ENCODE data around the gene LHFPL2.

The LHFPL2 gene

GRCh38 chr5:78618303-78618702 is 30.3 kb downstream of the LHFPL2 start:
- DNase-seq (ENCODE audit: low spot score), result no peak

GRCh38 chr5:78615697-78616096 is 32.9 kb downstream of the LHFPL2 start:
- no peak for DNase-seq (ENCODE audit: low spot score)

- no peak for DNase-seq (ENCODE audit: low spot score)
Measured at GRCh38 chr5:78614816-78615215, 33.8 kb downstream of the LHFPL2 start.

GRCh38 chr5:78613756-78614155 is 34.8 kb downstream of the LHFPL2 start:
- no peak for DNase-seq (ENCODE audit: low spot score)

GRCh38 chr5:78613151-78613533 is 35.4 kb downstream of the LHFPL2 start:
- DNase-seq (ENCODE audit: low spot score), result no peak

- DNase-seq (ENCODE audit: low spot score), result no peak
Measured at GRCh38 chr5:78612227-78613150, 36.1 kb downstream of the LHFPL2 start.

GRCh38 chr5:78611126-78611605 is 37.4 kb downstream of the LHFPL2 start:
- DNase-seq (ENCODE audit: low spot score), result no peak

- DNase-seq (ENCODE audit: low spot score), result no peak
Measured at GRCh38 chr5:78610636-78611035, 37.9 kb downstream of the LHFPL2 start.

GRCh38 chr5:78610163-78610583 is 38.4 kb downstream of the LHFPL2 start:
- DNase-seq (ENCODE audit: low spot score), result peak; percentile 77

GRCh38 chr5:78607864-78608263 is 40.7 kb downstream of the LHFPL2 start:
- DNase-seq (ENCODE audit: low spot score), result no peak

- no peak for DNase-seq (ENCODE audit: low spot score)
Measured at GRCh38 chr5:78606241-78606640, 42.3 kb downstream of the LHFPL2 start.

GRCh38 chr5:78605611-78606010 is 43.0 kb downstream of the LHFPL2 start:
- no peak for DNase-seq (ENCODE audit: low spot score)

GRCh38 chr5:78604689-78605285 is 43.8 kb downstream of the LHFPL2 start:
- DNase-seq (ENCODE audit: low spot score), result no peak

GRCh38 chr5:78603636-78604175 is 44.9 kb downstream of the LHFPL2 start:
- DNase-seq (ENCODE audit: low spot score), result no peak

GRCh38 chr5:78602400-78602799 is 46.2 kb downstream of the LHFPL2 start:
- no peak for DNase-seq (ENCODE audit: low spot score)

- DNase-seq (ENCODE audit: low spot score), result no peak
Measured at GRCh38 chr5:78601559-78602314, 46.8 kb downstream of the LHFPL2 start.

- DNase-seq (ENCODE audit: low spot score), result peak; percentile 55
Measured at GRCh38 chr5:78600687-78601414, 47.7 kb downstream of the LHFPL2 start.

- no peak for DNase-seq (ENCODE audit: low spot score)
Measured at GRCh38 chr5:78598973-78599372, 49.6 kb downstream of the LHFPL2 start.

GRCh38 chr5:78597974-78598371 is 50.6 kb downstream of the LHFPL2 start:
- peak; percentile 45 for DNase-seq (ENCODE audit: low spot score)

- DNase-seq (ENCODE audit: low spot score), result no peak
Measured at GRCh38 chr5:78597068-78597973, 51.3 kb downstream of the LHFPL2 start.
